ENCODE data around the gene PI4KB. TPM values are rescaled to one million over a fixed set of nuclear protein-coding genes. Genes with fewer than 3 reads are reported as not detected.

Gene PI4KB
- polyA plus RNA-seq, 1 of the 3 experiments (the other 2 are of a cell fraction), result 62.9 TPM

DNA sequence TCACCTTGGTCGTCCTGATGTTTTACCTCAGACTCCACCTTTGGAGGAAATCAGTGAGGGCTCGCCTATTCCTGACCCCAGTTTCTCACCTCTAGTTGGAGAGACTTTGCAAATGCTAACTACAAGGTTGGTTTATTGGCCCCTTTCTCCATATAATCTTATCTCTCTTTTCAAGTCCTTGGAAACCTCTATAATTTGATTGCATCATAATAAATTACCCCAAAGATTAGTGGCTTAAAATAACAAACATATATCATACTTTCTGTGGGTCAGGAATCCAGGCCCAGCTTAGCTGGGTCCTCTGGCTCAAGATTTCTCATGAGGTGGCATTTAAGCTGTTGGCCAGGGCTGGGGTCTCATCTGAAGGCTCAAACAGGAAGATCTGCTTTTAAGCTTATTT, 84.8 kb downstream of the PI4KB start:
- POLR2A ChIA-PET, result no interaction called here

More for the DNA sequence above, 84.8 kb downstream of the PI4KB start:
- TF ChIP-seq CHD2 (IDR thresholded peaks at IDR 0.05; ENCODE audit: low read length, partially characterized antibody) (no peak), FOXM1 (IDR thresholded peaks at IDR 0.05; ENCODE audit: low read depth) (no peak), SIN3A (IDR thresholded peaks at IDR 0.05; ENCODE audit: borderline replicate concordance, low read depth, low read length) (no peak), TAF1 (IDR thresholded peaks at IDR 0.05; ENCODE audit: borderline replicate concordance, low read depth, low read length) (no peak), TEAD4 (IDR thresholded peaks at IDR 0.05; ENCODE audit: borderline replicate concordance, insufficient read depth) (no peak), EZH2phosphoT487 (IDR thresholded peaks at IDR 0.05; ENCODE audit: borderline replicate concordance, low read depth) (no peak)
- TF ChIP-seq, protein P1, sequence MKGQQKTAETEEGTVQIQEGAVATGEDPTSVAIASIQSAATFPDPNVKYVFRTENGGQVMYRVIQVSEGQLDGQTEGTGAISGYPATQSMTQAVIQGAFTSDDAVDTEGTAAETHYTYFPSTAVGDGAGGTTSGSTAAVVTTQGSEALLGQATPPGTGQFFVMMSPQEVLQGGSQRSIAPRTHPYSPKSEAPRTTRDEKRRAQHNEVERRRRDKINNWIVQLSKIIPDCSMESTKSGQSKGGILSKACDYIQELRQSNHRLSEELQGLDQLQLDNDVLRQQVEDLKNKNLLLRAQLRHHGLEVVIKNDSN (IDR thresholded peaks at IDR 0.05; ENCODE audit: borderline replicate concordance, low read depth), result no peak
- TF ChIP-seq, protein P2, sequence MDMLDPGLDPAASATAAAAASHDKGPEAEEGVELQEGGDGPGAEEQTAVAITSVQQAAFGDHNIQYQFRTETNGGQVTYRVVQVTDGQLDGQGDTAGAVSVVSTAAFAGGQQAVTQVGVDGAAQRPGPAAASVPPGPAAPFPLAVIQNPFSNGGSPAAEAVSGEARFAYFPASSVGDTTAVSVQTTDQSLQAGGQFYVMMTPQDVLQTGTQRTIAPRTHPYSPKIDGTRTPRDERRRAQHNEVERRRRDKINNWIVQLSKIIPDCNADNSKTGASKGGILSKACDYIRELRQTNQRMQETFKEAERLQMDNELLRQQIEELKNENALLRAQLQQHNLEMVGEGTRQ (IDR thresholded peaks at IDR 0.05; ENCODE audit: borderline replicate concordance, low read depth, low read length), result no peak
- TF ChIP-seq, protein P3, sequence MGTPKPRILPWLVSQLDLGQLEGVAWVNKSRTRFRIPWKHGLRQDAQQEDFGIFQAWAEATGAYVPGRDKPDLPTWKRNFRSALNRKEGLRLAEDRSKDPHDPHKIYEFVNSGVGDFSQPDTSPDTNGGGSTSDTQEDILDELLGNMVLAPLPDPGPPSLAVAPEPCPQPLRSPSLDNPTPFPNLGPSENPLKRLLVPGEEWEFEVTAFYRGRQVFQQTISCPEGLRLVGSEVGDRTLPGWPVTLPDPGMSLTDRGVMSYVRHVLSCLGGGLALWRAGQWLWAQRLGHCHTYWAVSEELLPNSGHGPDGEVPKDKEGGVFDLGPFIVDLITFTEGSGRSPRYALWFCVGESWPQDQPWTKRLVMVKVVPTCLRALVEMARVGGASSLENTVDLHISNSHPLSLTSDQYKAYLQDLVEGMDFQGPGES (IDR thresholded peaks at IDR 0.05; ENCODE audit: low read depth, low read length), result no peak
- TF ChIP-seq, protein P4, sequence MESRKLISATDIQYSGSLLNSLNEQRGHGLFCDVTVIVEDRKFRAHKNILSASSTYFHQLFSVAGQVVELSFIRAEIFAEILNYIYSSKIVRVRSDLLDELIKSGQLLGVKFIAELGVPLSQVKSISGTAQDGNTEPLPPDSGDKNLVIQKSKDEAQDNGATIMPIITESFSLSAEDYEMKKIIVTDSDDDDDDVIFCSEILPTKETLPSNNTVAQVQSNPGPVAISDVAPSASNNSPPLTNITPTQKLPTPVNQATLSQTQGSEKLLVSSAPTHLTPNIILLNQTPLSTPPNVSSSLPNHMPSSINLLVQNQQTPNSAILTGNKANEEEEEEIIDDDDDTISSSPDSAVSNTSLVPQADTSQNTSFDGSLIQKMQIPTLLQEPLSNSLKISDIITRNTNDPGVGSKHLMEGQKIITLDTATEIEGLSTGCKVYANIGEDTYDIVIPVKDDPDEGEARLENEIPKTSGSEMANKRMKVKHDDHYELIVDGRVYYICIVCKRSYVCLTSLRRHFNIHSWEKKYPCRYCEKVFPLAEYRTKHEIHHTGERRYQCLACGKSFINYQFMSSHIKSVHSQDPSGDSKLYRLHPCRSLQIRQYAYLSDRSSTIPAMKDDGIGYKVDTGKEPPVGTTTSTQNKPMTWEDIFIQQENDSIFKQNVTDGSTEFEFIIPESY (IDR thresholded peaks at IDR 0.05; ENCODE audit: borderline replicate concordance, low read depth), result no peak
- H3F3A ChIP-seq (replicated peaks; ENCODE audit: insufficient read depth), result peaks cover 22% of the 10 kb centered on the region
- H3K9me3 ChIP-seq, result no peaks in the 10 kb centered on the region
- H3K27me3 ChIP-seq (ENCODE audit: insufficient read depth), result no peaks in the 10 kb centered on the region
- no peak overlapping the region for H3K27ac ChIP-seq (ENCODE audit: low read depth in 2 of 2, low read length in 1 of 2)
- H3K4me2 ChIP-seq, result no peak overlapping the region
- H2AFZ ChIP-seq (ENCODE audit: low read depth), result no peak overlapping the region
- DNase-seq, result no peak
- no peak overlapping the region for H3K9ac ChIP-seq
- WGBS (ENCODE audit: low lambda C conversion rate), result 96% methylated on average over 2 of the region's 2 CpGs
- H3K4me1 ChIP-seq (ENCODE audit: control insufficient read depth in 1 of 2, insufficient read depth in 2 of 2, low read depth in 1 of 2, low read length in 1 of 2), result peaks cover 0 to 6% of the 10 kb centered on the region in 2 experiments; a peak in 2 of 4 replicates
- H3K9me2 ChIP-seq, result no peaks in the 10 kb centered on the region
- peaks cover 77 to 83% of the 10 kb centered on the region in 2 experiments for H3K36me3 ChIP-seq (replicated peaks in 1 of 2; ENCODE audit: control insufficient read depth in 1 of 2, insufficient read depth in 2 of 2, low read length in 1 of 2)
- no peak overlapping the region for H3K4me3 ChIP-seq (ENCODE audit: low read depth in 2 of 2, low read length in 1 of 2)
- CTCF ChIA-PET, result interaction anchor here (1.1 to 3.2 kb wide), 3 partner anchors 9 to 99 kb away, joined by 3 to 15 read pairs (median 4); no protein-coding TSS in a partner anchor
- peaks cover 17% of the 10 kb centered on the region; the same call in 1 of the 2 replicates for H3K79me2 ChIP-seq (ENCODE audit: insufficient read depth)
- peaks cover 4% of the 10 kb centered on the region for H4K20me1 ChIP-seq (ENCODE audit: insufficient read depth)

Small RNA genes lying within 50 kb of the gene (small RNA-seq; reads per million reads assigned to genes)
- gene RN7SL444P, result 0 reads per million in 7 experiments

Other genes starting within 250 kb of the PI4KB start
- gene SEMA6C, start 180.8 kb downstream of the PI4KB start, polyA plus RNA-seq (2012; rRNA removed), result 3.1 and 4.0 TPM in 2 replicates
- not detected in 2 replicates for gene TNFAIP8L2, start 170.8 kb downstream of the PI4KB start, polyA plus RNA-seq (2012; rRNA removed)
- 4.5 and 5.1 TPM in 2 replicates for gene LYSMD1, start 161.5 kb downstream of the PI4KB start, polyA plus RNA-seq (2012; rRNA removed)
- gene SCNM1, start 161.3 kb downstream of the PI4KB start, polyA plus RNA-seq (2012; rRNA removed), result 23.4 and 27.8 TPM in 2 replicates
- 0.57 and 0.59 TPM in 2 replicates for gene TMOD4, start 151.4 kb downstream of the PI4KB start, polyA plus RNA-seq (2012; rRNA removed)
- 80.2 and 104 TPM in 2 replicates for gene VPS72, start 137.2 kb downstream of the PI4KB start, polyA plus RNA-seq (2012; rRNA removed)
- gene PIP5K1A, start 128.9 kb downstream of the PI4KB start, polyA plus RNA-seq (2012; rRNA removed), result 66.0 and 94.1 TPM in 2 replicates
- 419 and 518 TPM in 2 replicates for gene PSMD4, start 72.7 kb downstream of the PI4KB start, polyA plus RNA-seq (2012; rRNA removed)
- 14.6 and 15.8 TPM in 2 replicates for gene ZNF687, start 45.1 kb downstream of the PI4KB start, polyA plus RNA-seq (2012; rRNA removed)
- 29.1 and 49.0 TPM in 2 replicates for gene RFX5, start 19.8 kb upstream of the PI4KB start, polyA plus RNA-seq (2012; rRNA removed)
- gene SELENBP1, start 45.3 kb upstream of the PI4KB start, polyA plus RNA-seq (2012; rRNA removed), result 0.11 and 0.16 TPM in 2 replicates
- gene PSMB4, start 72.2 kb upstream of the PI4KB start, polyA plus RNA-seq (2012; rRNA removed), result 716 and 754 TPM in 2 replicates
- 23.9 and 30.2 TPM in 2 replicates for gene POGZ, start 132.1 kb upstream of the PI4KB start, polyA plus RNA-seq (2012; rRNA removed)
- gene CGN, start 184.0 kb upstream of the PI4KB start, polyA plus RNA-seq (2012; rRNA removed), result 0.36 and 0.44 TPM in 2 replicates
- gene TUFT1, start 212.9 kb upstream of the PI4KB start, polyA plus RNA-seq (2012; rRNA removed), result 20.6 and 27.9 TPM in 2 replicates